NCI-H187 (cell line): ENCODE results near the gene STN1.

Experiments used
- DNase-seq, 2 experiments: peaks; one replicate each; lab custom pipeline; 2025; lab: John Stamatoyannopoulos, UW

Gene STN1

DNA sequence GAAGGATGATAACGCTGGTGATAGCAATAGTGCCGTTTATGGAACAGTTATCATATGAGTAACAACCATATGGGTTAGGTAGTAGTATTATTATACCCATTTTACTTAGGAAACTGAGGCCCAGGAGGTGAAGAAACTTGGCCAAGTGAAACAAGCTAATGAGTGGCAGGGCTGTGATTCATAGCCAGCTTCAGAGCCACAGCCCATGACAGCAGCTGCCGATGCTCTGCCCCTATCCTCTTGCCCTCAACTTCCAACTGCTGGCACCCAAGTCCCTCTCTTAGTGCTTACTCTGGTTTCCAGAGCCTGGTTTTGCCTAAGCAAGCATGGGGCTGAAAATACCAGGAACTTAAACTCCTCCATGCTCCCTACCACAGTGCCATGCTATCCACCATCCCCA, 74.9 kb downstream of the STN1 start:
- DNase-seq: no peak

GRCh38 chr10:103842605-103843004, 75.4 kb downstream of the STN1 start:
- no peak for DNase-seq

GRCh38 chr10:103841519-103841918, 76.5 kb downstream of the STN1 start:
- DNase-seq: no peak

DNA sequence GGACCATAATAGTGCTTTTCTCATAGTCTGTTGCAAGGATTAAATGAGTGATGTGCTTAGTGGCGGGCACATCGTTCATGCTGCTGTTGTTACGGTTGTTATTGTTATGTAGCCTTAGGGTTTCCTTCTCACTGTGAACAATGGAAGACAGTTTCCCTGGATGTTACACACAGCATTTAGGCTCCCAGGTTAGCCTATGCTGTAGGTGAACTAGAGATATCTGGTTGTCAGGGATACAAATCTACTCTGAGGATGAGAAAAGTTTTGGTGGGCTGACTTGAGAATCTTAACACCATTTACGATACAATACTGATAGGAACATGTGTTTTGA, 77.3 kb downstream of the STN1 start:
- no peak for DNase-seq

GRCh38 chr10:103839872-103840739, 77.9 kb downstream of the STN1 start:
- DNase-seq: no peak

GRCh38 chr10:103839519-103839871, 78.5 kb downstream of the STN1 start:
- no peak for DNase-seq

DNA sequence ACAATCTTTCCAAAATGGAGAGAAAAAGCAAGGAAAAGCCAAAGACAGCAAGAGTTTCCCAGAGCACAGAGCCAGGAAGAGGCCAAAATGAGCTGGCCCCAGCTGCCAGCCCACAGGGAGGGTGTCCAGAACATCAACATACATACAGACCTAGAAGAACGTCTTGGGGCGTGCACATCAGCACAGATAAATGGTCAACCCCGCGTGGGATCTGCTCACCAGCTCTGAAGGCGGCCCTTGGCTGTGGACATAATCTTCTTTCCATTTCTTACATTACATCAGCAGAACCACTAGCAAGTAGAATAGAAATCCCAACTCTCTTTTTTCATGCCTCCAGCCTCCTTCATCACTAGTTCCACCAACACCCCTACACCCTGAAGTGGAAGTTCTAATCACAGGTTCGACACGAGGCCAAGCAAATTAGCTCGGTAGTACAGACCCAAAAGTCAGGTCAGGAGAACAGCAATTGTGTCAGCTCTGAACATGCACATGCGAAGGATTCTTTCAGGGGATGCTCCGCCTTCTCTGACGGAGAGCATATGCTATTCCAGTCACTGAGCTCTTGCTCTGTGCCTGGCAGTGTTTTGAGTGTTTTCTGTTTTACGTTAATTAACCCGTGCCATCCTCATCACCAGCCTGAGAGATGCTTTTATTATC, 79.0 kb downstream of the STN1 start:
- no peak for DNase-seq

DNA sequence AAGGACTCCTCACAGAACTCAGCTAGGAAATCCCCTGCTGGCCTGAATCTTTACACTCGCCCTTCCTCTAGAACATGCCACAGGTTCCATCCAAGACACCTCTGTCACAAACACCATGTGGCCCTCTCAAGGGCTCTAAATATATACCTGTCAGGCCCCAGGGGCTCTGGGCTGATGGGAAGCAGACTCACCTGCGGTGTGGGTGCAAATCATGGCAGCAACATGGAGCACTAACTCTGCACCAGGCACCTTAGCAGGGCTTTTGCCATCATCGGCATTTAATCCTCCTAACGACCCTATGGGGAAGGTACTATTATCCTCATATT, 80.0 kb downstream of the STN1 start:
- no peak for DNase-seq

GRCh38 chr10:103837370-103838069, 80.5 kb downstream of the STN1 start:
- DNase-seq: no peak

GRCh38 chr10:103836861-103837260, 81.1 kb downstream of the STN1 start:
- DNase-seq: no peak

GRCh38 chr10:103836273-103836672, 81.7 kb downstream of the STN1 start:
- DNase-seq: no peak

GRCh38 chr10:103835096-103836050, 82.6 kb downstream of the STN1 start:
- DNase-seq: no peak

DNA sequence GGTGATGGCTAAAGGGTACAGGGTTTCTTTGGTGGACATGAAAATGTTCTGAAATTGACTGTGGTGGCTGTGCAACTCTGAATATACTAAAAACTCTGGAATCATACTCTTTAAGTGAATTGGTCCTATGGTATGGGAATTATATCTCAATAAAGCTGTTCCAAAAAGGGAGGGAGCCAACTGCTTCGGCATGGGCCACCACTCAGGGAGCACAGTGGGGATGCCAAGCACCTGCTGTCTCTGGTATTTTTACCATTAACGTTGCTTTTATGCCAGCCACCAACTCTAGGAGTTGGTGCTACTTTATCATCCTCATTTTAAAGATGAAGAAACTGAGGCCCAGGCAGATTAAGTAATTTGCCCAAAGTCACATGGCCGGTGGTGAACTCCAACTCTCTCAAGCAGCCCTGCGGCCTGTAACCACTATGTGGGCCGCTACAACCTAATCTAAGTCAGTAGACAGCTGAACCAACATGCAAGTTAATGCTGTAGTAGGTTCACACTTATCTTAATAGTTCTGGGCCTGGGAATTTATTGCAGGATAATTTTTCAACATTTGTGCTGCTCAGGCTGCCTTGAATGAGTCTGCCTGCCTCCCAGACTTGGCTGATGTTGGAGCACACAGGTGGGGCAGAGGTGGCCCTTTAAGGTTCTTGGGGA, 83.4 kb downstream of the STN1 start:
- no peak for DNase-seq

- DNase-seq: no peak
These were observed 84.1 kb downstream of the STN1 start for GRCh38 chr10:103833731-103834365.

DNA sequence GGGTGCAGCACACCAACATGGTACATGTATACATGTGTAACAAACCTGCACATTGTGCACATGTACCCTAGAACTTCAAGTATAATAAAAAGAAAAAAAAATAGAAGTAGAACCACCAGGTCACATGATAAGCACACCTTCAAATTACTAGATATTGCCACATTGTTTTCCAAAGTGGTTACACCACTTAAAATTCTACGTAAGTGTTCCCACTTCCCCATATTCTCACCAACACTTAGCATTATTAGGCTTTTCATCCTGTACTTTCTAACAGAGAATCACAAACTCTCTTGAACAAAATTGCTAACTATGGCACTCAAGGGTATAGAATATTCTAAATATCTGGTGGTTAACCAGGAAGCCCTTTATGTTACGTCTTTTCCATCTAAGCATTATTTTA, 85.2 kb downstream of the STN1 start:
- no peak for DNase-seq
